ENCODE measurements around the gene TEX22.

TEX22 gene

DNA sequence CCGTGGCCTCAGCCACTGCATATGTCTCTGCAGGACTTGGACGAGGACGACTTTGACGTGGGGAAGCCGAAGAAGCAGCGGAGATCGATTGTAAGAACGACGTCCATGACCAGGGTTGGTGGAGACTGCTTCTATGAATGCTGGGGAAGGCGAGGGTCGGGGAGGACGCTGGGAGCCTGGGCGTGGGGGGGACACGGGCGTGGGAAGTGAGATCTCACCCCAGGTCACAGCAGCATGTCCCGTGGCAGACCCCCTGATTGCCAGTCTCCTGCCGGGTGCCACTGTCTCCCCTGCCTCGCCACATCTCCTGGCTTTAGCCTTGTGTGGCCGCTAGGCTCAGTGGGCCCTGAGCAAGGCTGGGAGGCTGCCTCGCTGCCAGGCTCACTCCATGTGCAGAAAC lies 29.9 kb upstream of the TEX22 start (continued):
- TF ChIP-seq, protein P1, sequence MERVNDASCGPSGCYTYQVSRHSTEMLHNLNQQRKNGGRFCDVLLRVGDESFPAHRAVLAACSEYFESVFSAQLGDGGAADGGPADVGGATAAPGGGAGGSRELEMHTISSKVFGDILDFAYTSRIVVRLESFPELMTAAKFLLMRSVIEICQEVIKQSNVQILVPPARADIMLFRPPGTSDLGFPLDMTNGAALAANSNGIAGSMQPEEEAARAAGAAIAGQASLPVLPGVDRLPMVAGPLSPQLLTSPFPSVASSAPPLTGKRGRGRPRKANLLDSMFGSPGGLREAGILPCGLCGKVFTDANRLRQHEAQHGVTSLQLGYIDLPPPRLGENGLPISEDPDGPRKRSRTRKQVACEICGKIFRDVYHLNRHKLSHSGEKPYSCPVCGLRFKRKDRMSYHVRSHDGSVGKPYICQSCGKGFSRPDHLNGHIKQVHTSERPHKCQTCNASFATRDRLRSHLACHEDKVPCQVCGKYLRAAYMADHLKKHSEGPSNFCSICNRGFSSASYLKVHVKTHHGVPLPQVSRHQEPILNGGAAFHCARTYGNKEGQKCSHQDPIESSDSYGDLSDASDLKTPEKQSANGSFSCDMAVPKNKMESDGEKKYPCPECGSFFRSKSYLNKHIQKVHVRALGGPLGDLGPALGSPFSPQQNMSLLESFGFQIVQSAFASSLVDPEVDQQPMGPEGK (CRISPR knock-in tag; IDR thresholded peaks at IDR 0.05; ENCODE audit: borderline replicate concordance): no peak
- TF ChIP-seq ARNTL (CRISPR knock-in tag; IDR thresholded peaks at IDR 0.05; ENCODE audit: borderline replicate concordance, low read depth): no peak

DNA sequence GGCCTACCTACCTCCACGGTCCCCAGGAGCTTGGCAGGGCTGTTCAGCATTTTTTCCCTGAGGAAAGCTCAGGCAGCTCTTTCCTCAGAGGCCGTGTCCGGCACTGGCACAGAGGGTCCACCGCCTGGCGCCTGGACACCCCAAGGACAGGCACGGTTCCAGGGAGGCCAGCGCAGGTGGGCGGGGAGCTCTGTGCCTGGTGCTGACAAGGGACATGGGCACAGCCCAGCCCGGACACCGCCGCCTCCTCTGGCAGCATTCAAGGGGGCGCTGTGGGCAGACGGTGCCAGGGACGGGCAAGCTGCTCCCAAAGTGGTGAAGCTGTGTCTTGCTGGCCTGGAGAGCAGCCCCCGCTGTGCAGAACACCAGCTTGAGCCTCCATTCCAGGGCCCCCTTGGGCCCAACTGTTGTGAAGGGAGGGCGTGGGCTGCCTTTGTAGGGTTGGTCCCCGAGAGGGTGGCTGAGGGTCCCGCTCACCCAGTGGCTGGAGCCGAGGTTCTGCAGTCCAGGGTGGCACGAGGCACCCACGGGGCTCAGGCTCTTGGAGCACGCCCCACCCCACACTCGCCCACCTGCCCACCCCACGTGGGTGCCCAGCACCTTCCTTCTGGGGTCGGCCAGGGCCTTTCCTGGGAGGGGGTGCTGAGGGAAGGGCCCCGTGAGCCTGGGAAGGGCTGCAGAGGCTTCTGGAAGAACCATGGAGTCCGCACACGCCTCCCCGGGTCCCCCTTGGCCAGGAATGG lies 29.3 kb upstream of the TEX22 start:
- no peak for TF ChIP-seq SNAI2 (CRISPR knock-in tag; IDR thresholded peaks at IDR 0.05)
- TF ChIP-seq, protein P2, sequence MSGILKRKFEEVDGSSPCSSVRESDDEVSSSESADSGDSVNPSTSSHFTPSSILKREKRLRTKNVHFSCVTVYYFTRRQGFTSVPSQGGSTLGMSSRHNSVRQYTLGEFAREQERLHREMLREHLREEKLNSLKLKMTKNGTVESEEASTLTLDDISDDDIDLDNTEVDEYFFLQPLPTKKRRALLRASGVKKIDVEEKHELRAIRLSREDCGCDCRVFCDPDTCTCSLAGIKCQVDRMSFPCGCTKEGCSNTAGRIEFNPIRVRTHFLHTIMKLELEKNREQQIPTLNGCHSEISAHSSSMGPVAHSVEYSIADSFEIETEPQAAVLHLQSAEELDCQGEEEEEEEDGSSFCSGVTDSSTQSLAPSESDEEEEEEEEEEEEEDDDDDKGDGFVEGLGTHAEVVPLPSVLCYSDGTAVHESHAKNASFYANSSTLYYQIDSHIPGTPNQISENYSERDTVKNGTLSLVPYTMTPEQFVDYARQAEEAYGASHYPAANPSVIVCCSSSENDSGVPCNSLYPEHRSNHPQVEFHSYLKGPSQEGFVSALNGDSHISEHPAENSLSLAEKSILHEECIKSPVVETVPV (CRISPR knock-in tag; IDR thresholded peaks at IDR 0.05): no peak
- TF ChIP-seq ZNF565 (CRISPR knock-in tag; conservative IDR thresholded peaks at IDR 0.05; ENCODE audit: low read depth): no peak
- no peak for TF ChIP-seq ZFP3 (CRISPR knock-in tag; IDR thresholded peaks at IDR 0.05)
- no peak for TF ChIP-seq ZFP30 (CRISPR knock-in tag; IDR thresholded peaks at IDR 0.05)
- no peak for TF ChIP-seq RARB (CRISPR knock-in tag; IDR thresholded peaks at IDR 0.05)
- TF ChIP-seq BACH2 (CRISPR knock-in tag; IDR thresholded peaks at IDR 0.05; ENCODE audit: borderline replicate concordance): no peak
- no peak for TF ChIP-seq PPARA (CRISPR knock-in tag; IDR thresholded peaks at IDR 0.05; ENCODE audit: borderline replicate concordance)
- TF ChIP-seq, protein P3, sequence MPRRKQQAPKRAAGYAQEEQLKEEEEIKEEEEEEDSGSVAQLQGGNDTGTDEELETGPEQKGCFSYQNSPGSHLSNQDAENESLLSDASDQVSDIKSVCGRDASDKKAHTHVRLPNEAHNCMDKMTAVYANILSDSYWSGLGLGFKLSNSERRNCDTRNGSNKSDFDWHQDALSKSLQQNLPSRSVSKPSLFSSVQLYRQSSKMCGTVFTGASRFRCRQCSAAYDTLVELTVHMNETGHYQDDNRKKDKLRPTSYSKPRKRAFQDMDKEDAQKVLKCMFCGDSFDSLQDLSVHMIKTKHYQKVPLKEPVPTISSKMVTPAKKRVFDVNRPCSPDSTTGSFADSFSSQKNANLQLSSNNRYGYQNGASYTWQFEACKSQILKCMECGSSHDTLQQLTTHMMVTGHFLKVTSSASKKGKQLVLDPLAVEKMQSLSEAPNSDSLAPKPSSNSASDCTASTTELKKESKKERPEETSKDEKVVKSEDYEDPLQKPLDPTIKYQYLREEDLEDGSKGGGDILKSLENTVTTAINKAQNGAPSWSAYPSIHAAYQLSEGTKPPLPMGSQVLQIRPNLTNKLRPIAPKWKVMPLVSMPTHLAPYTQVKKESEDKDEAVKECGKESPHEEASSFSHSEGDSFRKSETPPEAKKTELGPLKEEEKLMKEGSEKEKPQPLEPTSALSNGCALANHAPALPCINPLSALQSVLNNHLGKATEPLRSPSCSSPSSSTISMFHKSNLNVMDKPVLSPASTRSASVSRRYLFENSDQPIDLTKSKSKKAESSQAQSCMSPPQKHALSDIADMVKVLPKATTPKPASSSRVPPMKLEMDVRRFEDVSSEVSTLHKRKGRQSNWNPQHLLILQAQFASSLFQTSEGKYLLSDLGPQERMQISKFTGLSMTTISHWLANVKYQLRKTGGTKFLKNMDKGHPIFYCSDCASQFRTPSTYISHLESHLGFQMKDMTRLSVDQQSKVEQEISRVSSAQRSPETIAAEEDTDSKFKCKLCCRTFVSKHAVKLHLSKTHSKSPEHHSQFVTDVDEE (CRISPR knock-in tag; IDR thresholded peaks at IDR 0.05): no peak
- no peak for ATAC-seq

DNA sequence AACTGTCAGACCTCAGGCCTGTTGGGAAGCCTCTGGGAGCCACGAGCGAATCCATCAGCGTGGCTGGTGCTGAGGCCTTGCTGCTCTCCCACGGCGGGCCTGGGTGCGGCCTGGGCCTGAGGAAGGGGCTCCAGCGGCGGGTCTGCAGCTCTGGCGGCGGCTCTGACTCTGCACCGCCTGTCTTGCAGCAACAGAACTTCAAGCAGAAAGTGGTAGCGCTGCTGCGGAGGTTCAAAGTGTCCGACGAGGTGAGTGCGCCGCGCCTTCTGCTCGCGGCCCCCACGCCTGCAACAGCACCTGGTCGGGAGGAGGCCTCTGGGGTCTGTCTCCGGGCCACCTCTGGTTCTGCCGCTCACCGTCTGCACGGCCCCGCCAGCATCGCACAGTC lies 28.7 kb upstream of the TEX22 start:
- TF ChIP-seq RARB (CRISPR knock-in tag; IDR thresholded peaks at IDR 0.05) (no peak), TOX (CRISPR knock-in tag; IDR thresholded peaks at IDR 0.05; ENCODE audit: borderline replicate concordance) (no peak)
- ATAC-seq: no peak

DNA sequence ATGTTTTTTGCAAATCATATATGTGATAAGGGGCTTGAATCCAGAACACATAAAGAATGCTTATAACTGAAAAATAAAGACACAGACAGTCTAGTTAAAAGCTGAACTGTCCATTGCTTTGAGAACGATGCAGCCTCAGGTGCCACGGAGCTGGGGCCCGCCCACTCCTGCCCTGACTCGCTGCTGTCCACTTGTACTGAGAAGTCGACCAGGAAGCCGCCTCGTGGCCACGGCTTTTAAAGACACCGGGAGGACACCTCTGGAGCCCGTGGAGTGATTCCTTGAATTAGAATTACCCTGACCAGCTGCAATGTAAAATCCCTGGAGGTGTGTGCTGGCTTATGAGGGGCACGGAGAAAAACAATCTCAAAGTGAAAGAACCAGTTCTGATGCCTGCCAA lies 23.9 kb upstream of the TEX22 start:
- no peak for ATAC-seq
- TF ChIP-seq PPARA (CRISPR knock-in tag; IDR thresholded peaks at IDR 0.05; ENCODE audit: borderline replicate concordance): no peak
- no peak for TF ChIP-seq ESRRG (CRISPR knock-in tag; IDR thresholded peaks at IDR 0.05)
- no peak for TF ChIP-seq ZNF565 (CRISPR knock-in tag; conservative IDR thresholded peaks at IDR 0.05; ENCODE audit: low read depth)
- no peak for TF ChIP-seq CSDC2 (CRISPR knock-in tag; IDR thresholded peaks at IDR 0.05)
- TF ChIP-seq, protein P3 (CRISPR knock-in tag; IDR thresholded peaks at IDR 0.05): no peak
- TF ChIP-seq, protein P1 (CRISPR knock-in tag; IDR thresholded peaks at IDR 0.05; ENCODE audit: borderline replicate concordance): no peak
- TF ChIP-seq, protein P4, sequence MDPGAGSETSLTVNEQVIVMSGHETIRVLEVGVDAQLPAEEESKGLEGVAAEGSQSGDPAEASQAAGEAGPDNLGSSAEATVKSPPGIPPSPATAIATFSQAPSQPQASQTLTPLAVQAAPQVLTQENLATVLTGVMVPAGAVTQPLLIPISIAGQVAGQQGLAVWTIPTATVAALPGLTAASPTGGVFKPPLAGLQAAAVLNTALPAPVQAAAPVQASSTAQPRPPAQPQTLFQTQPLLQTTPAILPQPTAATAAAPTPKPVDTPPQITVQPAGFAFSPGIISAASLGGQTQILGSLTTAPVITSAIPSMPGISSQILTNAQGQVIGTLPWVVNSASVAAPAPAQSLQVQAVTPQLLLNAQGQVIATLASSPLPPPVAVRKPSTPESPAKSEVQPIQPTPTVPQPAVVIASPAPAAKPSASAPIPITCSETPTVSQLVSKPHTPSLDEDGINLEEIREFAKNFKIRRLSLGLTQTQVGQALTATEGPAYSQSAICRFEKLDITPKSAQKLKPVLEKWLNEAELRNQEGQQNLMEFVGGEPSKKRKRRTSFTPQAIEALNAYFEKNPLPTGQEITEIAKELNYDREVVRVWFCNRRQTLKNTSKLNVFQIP (CRISPR knock-in tag; IDR thresholded peaks at IDR 0.05; ENCODE audit: borderline replicate concordance, low read depth): no peak
- no peak for TF ChIP-seq ISL1 (CRISPR knock-in tag; IDR thresholded peaks at IDR 0.05)
- TF ChIP-seq BACH2 (CRISPR knock-in tag; IDR thresholded peaks at IDR 0.05; ENCODE audit: borderline replicate concordance): no peak
- no peak for TF ChIP-seq OSR1 (CRISPR knock-in tag; IDR thresholded peaks at IDR 0.05)
- no peak for TF ChIP-seq ZNF70 (CRISPR knock-in tag; IDR thresholded peaks at IDR 0.05)
- no peak for TF ChIP-seq TCF4 (CRISPR knock-in tag; IDR thresholded peaks at IDR 0.05; ENCODE audit: borderline replicate concordance)
- TF ChIP-seq, protein P2 (CRISPR knock-in tag; IDR thresholded peaks at IDR 0.05): no peak
- TF ChIP-seq GLIS3 (CRISPR knock-in tag; IDR thresholded peaks at IDR 0.05): no peak
- TF ChIP-seq ARNTL (CRISPR knock-in tag; IDR thresholded peaks at IDR 0.05; ENCODE audit: borderline replicate concordance, low read depth): no peak
